Loucy (cell line): Measurements from ENCODE around the gene OR5AR1.

ENCODE experiments used
- H2AFZ ChIP-seq: fragments of 200-600 bp; sonication (generic); 2 replicates; pipeline ENCODE4 v1.6.0; 2016; ENCODE audit warnings: antibody characterized with exemption, mild to moderate bottlenecking, low read length, moderate library complexity
- H3F3A ChIP-seq: fragments of 200-600 bp; 2 replicates; pipeline ENCODE4 v1.6.0; 2016; ENCODE audit warnings: antibody characterized with exemption, low read depth, mild to moderate bottlenecking
- H3K27me3 ChIP-seq: fragments of 200-600 bp; sonication (generic); 2 replicates; pipeline ENCODE4 v1.6.1; 2014; ENCODE audit warnings: low read length, mild to moderate bottlenecking; ENCODE audit not compliant: insufficient read depth, poor library complexity, severe bottlenecking
- H3K36me3 ChIP-seq: fragments of 200-600 bp; sonication (generic); 2 replicates; pipeline ENCODE4 v1.6.1; 2016; ENCODE audit warnings: low read length; ENCODE audit not compliant: insufficient read depth
- H3K4me1 ChIP-seq: fragments of 200-600 bp; sonication (generic); 2 replicates; pipeline ENCODE4 v1.5.1; 2014; ENCODE audit warnings: low read length, mild to moderate bottlenecking; ENCODE audit not compliant: insufficient read depth, poor library complexity, severe bottlenecking
- H3K4me2 ChIP-seq: fragments of 200-600 bp; sonication (generic); 2 replicates; pipeline ENCODE4 v1.6.0; 2014; ENCODE audit warnings: antibody characterized with exemption, low read length, low read depth, mild to moderate bottlenecking; ENCODE audit not compliant: poor library complexity, severe bottlenecking
- H3K4me3 ChIP-seq: fragments of 200-600 bp; sonication (generic); 2 replicates; pipeline ENCODE4 v1.5.1; 2014; ENCODE audit warnings: low read length, mild to moderate bottlenecking, mixed read lengths; ENCODE audit not compliant: poor library complexity, severe bottlenecking
- H3K79me2 ChIP-seq: fragments of 200-600 bp; sonication (generic); 2 replicates; pipeline ENCODE4 v1.6.1; 2014; ENCODE audit warnings: low read length; ENCODE audit not compliant: insufficient read depth
- H3K9ac ChIP-seq: fragments of 200-600 bp; sonication (generic); 2 replicates; pipeline ENCODE4 v1.6.0; 2014; ENCODE audit warnings: mild to moderate bottlenecking, low read depth, low read length, moderate library complexity; ENCODE audit not compliant: poor library complexity, severe bottlenecking
- H3K9me2 ChIP-seq: fragments of 200-600 bp; sonication (generic); replicated peaks from 2 replicates; pipeline ENCODE4 v1.6.1; 2016; ENCODE audit warnings: low read depth, low read length, mixed read lengths
- H3K9me3 ChIP-seq: fragments of 200-600 bp; sonication (generic); 2 replicates; pipeline ENCODE4 v1.6.1; 2014; ENCODE audit warnings: mild to moderate bottlenecking, antibody characterized with exemption, low read length, low read depth; ENCODE audit not compliant: insufficient read depth
- H4K20me1 ChIP-seq: fragments of 200-600 bp; sonication (generic); 2 replicates; pipeline ENCODE4 v1.6.0; 2014; ENCODE audit warnings: antibody characterized with exemption, low read length, mild to moderate bottlenecking; ENCODE audit not compliant: insufficient read depth, poor library complexity, severe bottlenecking
- CTCF ChIP-seq: fragments of 200-600 bp; sonication (generic); conservative IDR thresholded peaks from 2 replicates; pipeline ENCODE4 v1.5.1; 2014; ENCODE audit warnings: mild to moderate bottlenecking, antibody characterized with exemption, low read length
- EZH2phosphoT487 ChIP-seq: fragments of 200-600 bp; IDR thresholded peaks from 2 replicates; pipeline ENCODE4 v1.6.1; 2018; ENCODE audit warnings: antibody characterized with exemption, mild to moderate bottlenecking, moderate library complexity, borderline replicate concordance

Gene OR5AR1

GRCh38 chr11:56663386-56663785 is at the start of gene OR5AR1:
Gene OR5AR1, plus strand, starts transcription at chr11:56663686. Its CDS starts 0 bp downstream, at chr11:56663686.
- Histone ChIP-seq H2AFZ (no peak within 1 kb of the TSS), H3K27me3 (no peaks in the 10 kb centered on the region), H3K36me3 (no peaks in the 10 kb centered on the region), H3K9ac (no peak within 1 kb of the TSS), H3F3A (no peaks in the 10 kb centered on the region), H3K4me2 (no peak within 1 kb of the TSS), H3K79me2 (no peaks in the 10 kb centered on the region), H4K20me1 (no peaks in the 10 kb centered on the region), H3K4me1 (no peaks in the 10 kb centered on the region), H3K9me3 (no peaks in the 10 kb centered on the region), H3K9me2 (no peaks in the 10 kb centered on the region), H3K4me3 (no peak within 1 kb of the TSS)
- TF ChIP-seq CTCF (no peak), EZH2phosphoT487 (no peak)

GRCh38 chr11:56624661-56625110 is 38.8 kb upstream of the OR5AR1 start:
- H3K9ac ChIP-seq: no peak overlapping the region
- no peak overlapping the region for H3K4me3 ChIP-seq
- H3F3A ChIP-seq: no peaks in the 10 kb centered on the region
- no peak overlapping the region for H3K4me2 ChIP-seq
- no peaks in the 10 kb centered on the region for H3K9me3 ChIP-seq
- H3K79me2 ChIP-seq: no peaks in the 10 kb centered on the region
- no peak overlapping the region for H2AFZ ChIP-seq
- H3K4me1 ChIP-seq: no peaks in the 10 kb centered on the region
- no peak for TF ChIP-seq EZH2phosphoT487
- TF ChIP-seq CTCF: peak; percentile 70
- no peaks in the 10 kb centered on the region for H3K9me2 ChIP-seq
- H3K36me3 ChIP-seq: no peaks in the 10 kb centered on the region
- H4K20me1 ChIP-seq: no peaks in the 10 kb centered on the region
- no peaks in the 10 kb centered on the region for H3K27me3 ChIP-seq

- Histone ChIP-seq H3K9me3 (no peaks in the 10 kb centered on the region), H3K4me1 (no peaks in the 10 kb centered on the region), H3K9me2 (no peaks in the 10 kb centered on the region), H3F3A (no peaks in the 10 kb centered on the region), H2AFZ (no peak overlapping the region), H3K4me3 (no peak overlapping the region), H3K27me3 (no peaks in the 10 kb centered on the region), H3K79me2 (no peaks in the 10 kb centered on the region), H3K36me3 (no peaks in the 10 kb centered on the region), H3K9ac (no peak overlapping the region), H3K4me2 (no peak overlapping the region), H4K20me1 (no peaks in the 10 kb centered on the region)
- TF ChIP-seq EZH2phosphoT487: no peak
- TF ChIP-seq CTCF: no peak
These were observed 37.5 kb upstream of the OR5AR1 start for GRCh38 chr11:56625946-56626345.
